Gastrocnemius medialis (tissue), 4 donors: ENCODE results near the gene LYPD1.

Source experiments
- CTCF ChIP-seq, 5 experiments: fragments of 450-650 bp in 3 of 5; fragments of 200-600 bp in 2 of 5; sonication (generic) in 2 of 5; IDR thresholded peaks in 4 of 5; conservative IDR thresholded peaks in 1 of 5; 1 replicate in 4 of 5; 2 replicates in 1 of 5; pipeline ENCODE4 v1.5.1; 2016 to 2019; ENCODE audit warnings: antibody characterized with exemption in 5 of 5, mild to moderate bottlenecking in 3 of 5, moderate library complexity in 3 of 5
- POLR2A ChIP-seq, 2 donors: fragments of 450-650 bp; IDR thresholded peaks; one replicate each; pipeline ENCODE4 v1.6.1; 2017; ENCODE audit warnings: antibody characterized with exemption in 2 of 2, mild to moderate bottlenecking in 2 of 2, moderate library complexity in 2 of 2

DNA sequence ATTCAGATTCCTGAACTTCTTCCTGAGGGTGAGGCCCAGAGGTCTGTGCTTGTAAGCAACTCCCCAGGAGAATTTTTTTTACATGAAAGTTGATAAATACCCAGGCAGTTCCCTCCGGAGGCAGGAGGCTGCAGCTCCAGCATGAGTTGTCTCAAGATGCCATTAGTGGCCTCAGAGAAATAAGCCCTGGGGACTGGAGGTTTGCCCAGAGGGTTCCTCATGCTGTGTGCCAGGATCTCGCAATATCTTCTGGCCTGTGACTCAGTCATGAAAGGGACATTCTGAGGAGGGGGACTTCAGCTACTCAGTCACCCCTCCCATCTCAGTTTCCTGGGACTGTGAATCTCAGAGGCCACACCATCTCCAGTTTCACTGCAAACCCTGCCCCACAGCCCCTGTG is 49.9 kb downstream of the LYPD1 start:
- TF ChIP-seq POLR2A (IDR thresholded peaks at IDR 0.05), result no peak
- TF ChIP-seq CTCF (IDR thresholded peaks at IDR 0.05 in 4 of 5, conservative IDR thresholded peaks at IDR 0.05 in 1 of 5), result no peak
